Neural cell (in vitro differentiated cells): ENCODE data around the gene ACP4. TPM values are rescaled to one million over a fixed set of nuclear protein-coding genes. Genes with fewer than 3 reads are reported as not detected.
"Not testable (repeated sequence)": the region's sequence is repeated elsewhere in the genome, so short reads cannot be mapped to it uniquely, and the experiment has no call there.

ENCODE experiments used
- H2AFZ ChIP-seq: fragments of 200-600, 300-800 bp; sonication (generic), shearing (Covaris generic); 2 replicates; pipeline ENCODE4 v1.6.0; 2014; ENCODE audit warnings: low read depth, mild to moderate bottlenecking, antibody characterized with exemption, low read length, moderate library complexity
- H3F3A ChIP-seq: fragments of 200-600 bp; shearing (Covaris generic); 2 replicates; pipeline ENCODE4 v1.6.1; 2016; ENCODE audit warnings: mild to moderate bottlenecking, moderate library complexity, mixed read lengths, antibody characterized with exemption, low read length; ENCODE audit not compliant: insufficient read depth, poor library complexity, severe bottlenecking
- H3K27ac ChIP-seq: fragments of 200-600, 300-800 bp; sonication (generic), shearing (Covaris generic); 2 replicates; pipeline ENCODE4 v1.5.1; 2014; ENCODE audit warnings: mild to moderate bottlenecking, low read length, moderate library complexity
- H3K27me3 ChIP-seq: fragments of 300-800, 200-600 bp; sonication (generic), shearing (Covaris generic); 2 replicates; pipeline ENCODE4 v1.6.0; 2014; ENCODE audit warnings: mild to moderate bottlenecking, low read depth, low read length, moderate library complexity; ENCODE audit not compliant: insufficient read depth
- H3K36me3 ChIP-seq: fragments of 300-800, 200-600 bp; sonication (generic), shearing (Covaris generic); 2 replicates; pipeline ENCODE4 v1.5.1; 2014; ENCODE audit warnings: mild to moderate bottlenecking, antibody characterized with exemption, low read length, moderate library complexity; ENCODE audit not compliant: insufficient read depth
- H3K4me2 ChIP-seq: fragments of 300-800, 200-600 bp; sonication (generic), shearing (Covaris generic); 2 replicates; pipeline ENCODE4 v1.6.0; 2014; ENCODE audit warnings: mild to moderate bottlenecking, low read length
- H3K4me3 ChIP-seq: fragments of 300-800, 200-600 bp; sonication (generic), shearing (Covaris generic); 2 replicates; pipeline ENCODE4 v1.5.1; 2014; ENCODE audit warnings: mild to moderate bottlenecking, low read length, moderate library complexity
- H3K79me2 ChIP-seq: fragments of 200-600 bp; shearing (Covaris generic); replicated peaks from 2 replicates; pipeline ENCODE4 v1.6.0; 2014; ENCODE audit warnings: mild to moderate bottlenecking, low read length, moderate library complexity; ENCODE audit not compliant: insufficient read depth
- H3K9ac ChIP-seq: fragments of 300-800, 200-600 bp; sonication (generic), shearing (Covaris generic); 2 replicates; pipeline ENCODE4 v1.6.1; 2016; ENCODE audit warnings: mild to moderate bottlenecking, low read length, mixed read lengths
- H3K9me2 ChIP-seq: fragments of 200-600 bp; shearing (Covaris generic); 2 replicates; pipeline ENCODE4 v1.6.1; 2016; ENCODE audit warnings: mild to moderate bottlenecking, low read length, mixed read lengths; ENCODE audit not compliant: insufficient read depth
- H3K9me3 ChIP-seq: fragments of 200-600, 300-800 bp; sonication (generic), shearing (Covaris generic); 2 replicates; pipeline ENCODE4 v1.6.1; 2016; ENCODE audit warnings: mild to moderate bottlenecking, mixed run types, low read length, moderate library complexity, mixed read lengths
- H4K20me1 ChIP-seq: fragments of 200-600 bp; shearing (Covaris generic); 2 replicates; pipeline ENCODE4 v1.6.1; 2016; ENCODE audit warnings: mild to moderate bottlenecking, mixed run types; ENCODE audit not compliant: insufficient read depth
- EP300 ChIP-seq: fragments of 450-650 bp; conservative IDR thresholded peaks from 2 replicates; pipeline ENCODE4 v1.6.1; 2014; ENCODE audit warnings: antibody characterized with exemption, mild to moderate bottlenecking, moderate library complexity; ENCODE audit not compliant: poor library complexity, severe bottlenecking
- EZH2 ChIP-seq: fragments of 200-600, 300-800 bp; shearing (Covaris generic), sonication (generic); IDR thresholded peaks from 2 replicates; pipeline ENCODE4 v1.6.1; 2014; ENCODE audit warnings: antibody characterized with exemption, low read length, borderline replicate concordance, mild to moderate bottlenecking; ENCODE audit not compliant: insufficient read depth, poor library complexity, severe bottlenecking
- MXI1 ChIP-seq: fragments of 450-650 bp; conservative IDR thresholded peaks from 2 replicates; pipeline ENCODE4 v1.6.1; 2014; ENCODE audit warnings: antibody characterized with exemption, mild to moderate bottlenecking; ENCODE audit not compliant: poor library complexity, severe bottlenecking
- POLR2AphosphoS5 ChIP-seq: IDR thresholded peaks from 2 replicates; pipeline ENCODE4 v1.6.1; 2012
- RAD21 ChIP-seq: fragments of 450-650 bp; conservative IDR thresholded peaks from 2 replicates; pipeline ENCODE4 v1.6.1; 2014; ENCODE audit warnings: antibody characterized with exemption, mild to moderate bottlenecking, moderate library complexity
- SMC3 ChIP-seq: fragments of 450-650 bp; conservative IDR thresholded peaks from 2 replicates; pipeline ENCODE4 v1.6.1; 2014; ENCODE audit warnings: antibody characterized with exemption, mild to moderate bottlenecking, moderate library complexity; ENCODE audit not compliant: poor library complexity
- TAF1 ChIP-seq: IDR thresholded peaks from 2 replicates; pipeline ENCODE4 v1.6.1; 2012; ENCODE audit warnings: low read depth
- polyA plus RNA-seq: library from polyadenylated mRNA; depleted of rRNA; stranded (reverse); fragments of >200 nt; gene quantifications from 2 replicates; pipeline ENCODE4 v1.2.3, GENCODE V29; 2014
- TF ChIP-seq, protein P1 (sequence below): fragments of 450-650 bp; IDR thresholded peaks from 2 replicates; pipeline ENCODE4 v1.5.1; 2014; ENCODE audit warnings: antibody characterized with exemption, mild to moderate bottlenecking, moderate library complexity; ENCODE audit not compliant: poor library complexity, severe bottlenecking
- TF ChIP-seq, protein P2 (sequence below): IDR thresholded peaks from 2 replicates; pipeline ENCODE4 v1.6.1; 2012; ENCODE audit warnings: borderline replicate concordance

Gene ACP4
- polyA plus RNA-seq, 1 donor from 2014 or later = not detected

DNA sequence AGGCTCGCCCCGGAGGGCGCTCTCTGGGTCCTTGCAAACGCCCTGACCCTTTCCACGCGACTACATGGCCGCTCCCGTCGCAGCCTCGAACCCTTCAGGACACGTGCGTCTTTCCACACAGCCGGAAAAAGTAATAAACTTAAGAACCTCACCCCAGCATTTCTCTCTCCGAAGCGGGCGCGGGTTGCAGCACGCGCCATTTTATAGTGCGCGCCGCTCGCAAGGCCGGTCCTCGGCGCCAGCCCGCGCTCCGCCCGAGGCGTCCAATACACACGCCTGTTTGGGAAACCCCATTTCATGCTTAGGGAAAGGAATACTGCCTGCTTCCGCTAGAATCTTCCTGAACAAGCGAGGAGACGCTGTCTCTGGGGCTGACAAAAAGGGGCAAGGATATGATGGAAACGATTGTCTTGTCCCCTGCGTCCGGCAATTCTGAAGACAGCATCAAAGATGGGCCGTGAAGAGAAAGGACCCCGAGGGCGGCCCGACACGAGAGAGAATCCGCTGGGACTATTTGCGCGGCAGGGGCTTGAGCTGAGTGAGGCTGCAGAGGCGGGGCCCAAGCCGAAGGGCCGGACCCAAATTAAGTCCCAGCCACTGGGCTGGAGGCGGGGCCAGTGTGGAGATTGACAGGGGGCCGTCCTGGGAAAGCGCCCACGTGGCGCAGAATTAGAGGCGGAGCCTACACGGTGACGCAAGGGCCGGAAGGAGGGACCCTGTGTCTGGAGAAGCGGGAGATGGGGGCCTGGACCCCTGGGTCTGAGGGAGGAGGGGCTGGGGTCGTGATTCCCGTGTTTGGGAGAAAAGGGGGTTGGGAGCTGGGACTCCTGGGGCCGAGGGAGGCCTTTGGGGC, 14.4 kb downstream of the ACP4 start:
- Histone ChIP-seq H3K27me3 (no peaks in the 10 kb centered on the region), H2AFZ (peak overlapping the region; percentile 75), H3K4me2 (peak overlapping the region; percentile 61), H3K79me2 (peaks cover 22% of the 10 kb centered on the region), H3K27ac (peak overlapping the region; percentile 97), H3K9ac (peak overlapping the region; percentile 83), H3K9me3 (no peaks in the 10 kb centered on the region), H3K4me3 (peak overlapping the region; percentile 96), H3K36me3 (no peaks in the 10 kb centered on the region), H4K20me1 (no peaks in the 10 kb centered on the region), H3F3A (no peaks in the 10 kb centered on the region), H3K9me2 (no peaks in the 10 kb centered on the region)
- TF ChIP-seq POLR2AphosphoS5 (peak; percentile 79), RAD21 (peak; percentile 21), MXI1 (peak; percentile 98), EZH2 (no peak), EP300 (peak; percentile 81), SMC3 (no peak), TAF1 (peak; percentile 89)
- TF ChIP-seq, protein P1, sequence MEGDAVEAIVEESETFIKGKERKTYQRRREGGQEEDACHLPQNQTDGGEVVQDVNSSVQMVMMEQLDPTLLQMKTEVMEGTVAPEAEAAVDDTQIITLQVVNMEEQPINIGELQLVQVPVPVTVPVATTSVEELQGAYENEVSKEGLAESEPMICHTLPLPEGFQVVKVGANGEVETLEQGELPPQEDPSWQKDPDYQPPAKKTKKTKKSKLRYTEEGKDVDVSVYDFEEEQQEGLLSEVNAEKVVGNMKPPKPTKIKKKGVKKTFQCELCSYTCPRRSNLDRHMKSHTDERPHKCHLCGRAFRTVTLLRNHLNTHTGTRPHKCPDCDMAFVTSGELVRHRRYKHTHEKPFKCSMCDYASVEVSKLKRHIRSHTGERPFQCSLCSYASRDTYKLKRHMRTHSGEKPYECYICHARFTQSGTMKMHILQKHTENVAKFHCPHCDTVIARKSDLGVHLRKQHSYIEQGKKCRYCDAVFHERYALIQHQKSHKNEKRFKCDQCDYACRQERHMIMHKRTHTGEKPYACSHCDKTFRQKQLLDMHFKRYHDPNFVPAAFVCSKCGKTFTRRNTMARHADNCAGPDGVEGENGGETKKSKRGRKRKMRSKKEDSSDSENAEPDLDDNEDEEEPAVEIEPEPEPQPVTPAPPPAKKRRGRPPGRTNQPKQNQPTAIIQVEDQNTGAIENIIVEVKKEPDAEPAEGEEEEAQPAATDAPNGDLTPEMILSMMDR = no peak
- TF ChIP-seq, protein P2, sequence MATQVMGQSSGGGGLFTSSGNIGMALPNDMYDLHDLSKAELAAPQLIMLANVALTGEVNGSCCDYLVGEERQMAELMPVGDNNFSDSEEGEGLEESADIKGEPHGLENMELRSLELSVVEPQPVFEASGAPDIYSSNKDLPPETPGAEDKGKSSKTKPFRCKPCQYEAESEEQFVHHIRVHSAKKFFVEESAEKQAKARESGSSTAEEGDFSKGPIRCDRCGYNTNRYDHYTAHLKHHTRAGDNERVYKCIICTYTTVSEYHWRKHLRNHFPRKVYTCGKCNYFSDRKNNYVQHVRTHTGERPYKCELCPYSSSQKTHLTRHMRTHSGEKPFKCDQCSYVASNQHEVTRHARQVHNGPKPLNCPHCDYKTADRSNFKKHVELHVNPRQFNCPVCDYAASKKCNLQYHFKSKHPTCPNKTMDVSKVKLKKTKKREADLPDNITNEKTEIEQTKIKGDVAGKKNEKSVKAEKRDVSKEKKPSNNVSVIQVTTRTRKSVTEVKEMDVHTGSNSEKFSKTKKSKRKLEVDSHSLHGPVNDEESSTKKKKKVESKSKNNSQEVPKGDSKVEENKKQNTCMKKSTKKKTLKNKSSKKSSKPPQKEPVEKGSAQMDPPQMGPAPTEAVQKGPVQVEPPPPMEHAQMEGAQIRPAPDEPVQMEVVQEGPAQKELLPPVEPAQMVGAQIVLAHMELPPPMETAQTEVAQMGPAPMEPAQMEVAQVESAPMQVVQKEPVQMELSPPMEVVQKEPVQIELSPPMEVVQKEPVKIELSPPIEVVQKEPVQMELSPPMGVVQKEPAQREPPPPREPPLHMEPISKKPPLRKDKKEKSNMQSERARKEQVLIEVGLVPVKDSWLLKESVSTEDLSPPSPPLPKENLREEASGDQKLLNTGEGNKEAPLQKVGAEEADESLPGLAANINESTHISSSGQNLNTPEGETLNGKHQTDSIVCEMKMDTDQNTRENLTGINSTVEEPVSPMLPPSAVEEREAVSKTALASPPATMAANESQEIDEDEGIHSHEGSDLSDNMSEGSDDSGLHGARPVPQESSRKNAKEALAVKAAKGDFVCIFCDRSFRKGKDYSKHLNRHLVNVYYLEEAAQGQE = peak; percentile 90

DNA sequence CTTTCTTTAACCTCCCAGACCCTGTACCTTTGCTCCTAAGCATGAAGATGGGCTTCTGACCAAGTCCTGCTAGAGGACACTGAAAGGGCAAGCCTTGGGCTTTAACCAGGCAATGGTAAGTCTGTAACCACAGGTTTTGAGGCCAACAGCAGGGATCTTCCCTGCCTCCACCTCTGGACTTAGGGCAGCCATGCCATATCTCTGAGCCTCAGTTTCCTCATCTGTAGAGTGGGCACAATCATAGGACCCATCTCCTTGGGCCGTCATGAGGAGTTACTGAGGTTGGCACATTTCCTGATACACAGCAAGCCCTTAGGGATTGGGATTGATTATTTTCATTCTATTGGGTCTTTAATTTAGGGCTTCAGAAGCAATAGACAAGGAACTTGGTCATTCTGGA, 18.6 kb downstream of the ACP4 start:
- Histone ChIP-seq H3F3A (no peaks in the 10 kb centered on the region), H3K27ac (no peak overlapping the region), H3K4me2 (no peak overlapping the region), H3K36me3 (no peaks in the 10 kb centered on the region), H3K9ac (no peak overlapping the region), H4K20me1 (no peaks in the 10 kb centered on the region), H3K27me3 (no peaks in the 10 kb centered on the region), H3K79me2 (peaks cover 1% of the 10 kb centered on the region), H3K9me3 (no peaks in the 10 kb centered on the region), H3K4me3 (no peak overlapping the region), H2AFZ (no peak overlapping the region), H3K9me2 (no peaks in the 10 kb centered on the region)
- TF ChIP-seq RAD21 (no peak), EZH2 (no peak)

DNA sequence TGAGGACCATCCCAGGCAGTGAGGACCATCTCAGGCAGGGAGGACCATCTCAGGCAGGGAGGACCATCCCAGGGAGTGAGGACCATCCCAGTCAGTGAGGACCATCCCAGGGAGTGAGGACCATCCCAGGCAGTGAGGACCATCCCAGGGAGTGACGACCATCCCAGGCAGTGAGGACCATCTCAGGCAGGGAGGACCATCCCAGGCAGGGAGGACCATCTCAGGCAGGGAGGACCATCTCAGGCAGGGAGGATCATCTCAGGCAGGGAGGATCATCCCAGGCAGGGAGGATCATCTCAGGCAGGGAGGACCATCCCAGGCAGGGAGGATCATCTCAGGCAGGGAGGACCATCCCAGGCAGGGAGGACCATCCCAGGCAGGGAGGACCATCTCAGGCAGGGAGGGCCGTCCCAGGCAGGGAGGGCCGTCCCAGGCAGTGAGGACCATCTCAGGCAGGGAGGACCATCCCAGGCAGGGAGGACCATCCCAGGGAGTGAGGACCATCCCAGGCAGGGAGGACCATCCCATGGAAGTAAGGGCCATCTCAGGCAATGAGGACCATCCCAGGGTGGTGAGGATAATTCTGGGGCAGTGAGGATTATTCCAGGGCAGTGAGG, 21.5 kb downstream of the ACP4 start:
- H3K9me3 ChIP-seq, H3K27ac ChIP-seq, H3K27me3 ChIP-seq, H3K36me3 ChIP-seq, H3K9ac ChIP-seq, H3K4me2 ChIP-seq, H3K79me2 ChIP-seq, H4K20me1 ChIP-seq, H3K9me2 ChIP-seq, H3K4me3 ChIP-seq, H2AFZ ChIP-seq, H3F3A ChIP-seq: not testable (repeated sequence)
